GM12875 (cell line): ENCODE results near the gene EMILIN2.

Experiments used
- H3K4me3 ChIP-seq: one replicate; pipeline ENCODE4 v1.5.1; 2011; ENCODE audit warnings: low read depth, low read length, control low read depth
- CTCF ChIP-seq: IDR thresholded peaks from 2 replicates; pipeline ENCODE4 v1.5.1; 2011; ENCODE audit warnings: low read depth, mild to moderate bottlenecking, control low read depth, inconsistent platforms, low read length, moderate library complexity, borderline replicate concordance; ENCODE audit not compliant: insufficient read depth

The EMILIN2 gene

GRCh38 chr18:2818281-2818680, 28.5 kb upstream of the EMILIN2 start:
- no peak for TF ChIP-seq CTCF
- no peak overlapping the region for H3K4me3 ChIP-seq

- no peak overlapping the region for H3K4me3 ChIP-seq
- no peak for TF ChIP-seq CTCF
Observed at GRCh38 chr18:2821695-2822094, 25.1 kb upstream of the EMILIN2 start.

DNA sequence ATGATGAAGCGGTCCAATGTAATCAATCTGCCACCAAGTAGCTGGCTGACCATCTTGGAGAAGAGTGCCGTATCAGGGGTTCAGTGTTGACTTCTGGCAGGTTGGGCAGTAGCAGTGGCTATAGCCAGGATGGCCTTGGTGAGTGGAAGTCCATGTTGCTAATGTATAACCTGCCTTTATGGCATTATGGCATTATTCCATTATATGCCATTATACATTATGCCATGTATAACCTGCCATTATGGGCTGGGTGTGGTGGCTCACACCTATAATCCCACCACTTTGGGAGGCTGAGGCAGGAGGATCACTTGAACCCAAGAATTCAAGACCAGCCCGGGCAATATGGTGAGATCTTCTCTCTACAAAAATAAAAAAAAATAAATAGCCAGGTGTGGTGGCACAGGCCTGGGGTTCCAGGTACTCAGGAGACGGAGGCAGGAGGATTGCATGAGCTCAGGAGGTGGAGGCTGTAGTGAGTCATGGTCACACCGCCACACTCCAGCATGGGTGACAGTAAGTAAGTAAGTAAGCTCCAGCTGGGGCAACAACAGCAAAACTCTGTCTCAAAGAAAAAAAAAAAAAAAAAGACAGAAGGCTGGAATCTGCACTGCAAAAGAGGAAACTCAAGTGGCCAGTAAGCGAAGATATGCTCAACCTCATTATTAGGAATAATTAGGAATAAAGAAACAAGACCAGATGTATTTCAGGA, 24.4 kb upstream of the EMILIN2 start:
- H3K4me3 ChIP-seq, result no peak overlapping the region
- no peak for TF ChIP-seq CTCF

- H3K4me3 ChIP-seq, result no peak overlapping the region
- no peak for TF ChIP-seq CTCF
Observed at GRCh38 chr18:2823202-2823601, 23.6 kb upstream of the EMILIN2 start.

DNA sequence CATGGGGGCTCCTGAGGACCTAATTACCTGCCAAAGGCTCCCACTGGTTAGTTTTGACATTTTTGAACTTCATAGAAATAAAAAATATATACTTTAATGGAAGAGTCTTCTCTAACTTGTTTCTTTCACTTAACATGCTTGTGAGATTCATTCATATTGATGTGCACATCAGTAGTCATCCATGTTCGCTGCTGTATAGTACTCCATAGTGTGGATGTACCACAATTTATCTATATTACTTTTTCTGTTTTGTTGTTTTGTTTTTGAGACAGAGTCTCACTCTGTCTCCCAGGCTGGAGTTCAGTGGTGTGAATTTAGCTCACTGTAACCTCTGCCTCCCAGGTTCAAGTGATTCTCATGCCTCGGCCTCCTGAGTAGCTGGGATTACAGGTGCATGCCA, 22.8 kb upstream of the EMILIN2 start:
- TF ChIP-seq CTCF, result no peak
- no peak overlapping the region for H3K4me3 ChIP-seq

- no peak for TF ChIP-seq CTCF
- no peak overlapping the region for H3K4me3 ChIP-seq
Observed at GRCh38 chr18:2824865-2825264, 21.9 kb upstream of the EMILIN2 start.

DNA sequence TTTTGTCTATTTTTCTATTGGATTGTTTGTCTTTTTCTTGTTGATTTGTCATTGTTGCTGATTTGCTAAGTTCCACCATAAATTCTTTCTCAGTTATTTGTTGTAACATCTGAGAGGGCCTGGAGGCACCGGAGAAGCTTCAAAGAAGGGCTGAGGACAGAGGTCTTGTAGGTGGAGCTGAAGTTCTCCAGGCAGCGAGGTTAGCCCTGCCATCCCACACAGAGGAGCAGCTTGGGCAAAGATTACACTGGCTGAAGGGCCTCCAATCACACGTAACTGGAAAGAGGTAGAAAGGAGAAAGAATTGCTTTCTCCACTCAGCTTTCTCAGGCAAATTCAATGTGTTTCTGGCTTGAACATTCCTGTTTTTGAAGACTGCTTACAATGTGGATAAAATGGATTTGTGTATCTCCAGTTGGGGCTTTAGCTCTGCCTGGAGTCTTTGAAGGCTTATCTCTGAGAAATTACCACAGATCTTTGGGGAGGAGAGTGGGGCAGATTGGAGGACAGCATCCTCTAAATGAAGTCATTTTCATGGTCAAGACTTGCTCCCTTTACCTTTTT, 21.1 kb upstream of the EMILIN2 start:
- TF ChIP-seq CTCF, result no peak

More for the DNA sequence above, 21.1 kb upstream of the EMILIN2 start:
- H3K4me3 ChIP-seq, result no peak overlapping the region
